Germinal center (tissue), 1 donor: ENCODE results near the gene TTC28.

ENCODE experiments used
- DNase-seq: peaks from one replicate; pipeline ENCODE4 v3.0.0; 2012; ENCODE audit warnings: mixed read lengths, low spot score

The TTC28 gene

GRCh38 chr22:27961680-27962079 lies 718.0 kb downstream of the TTC28 start:
- DNase-seq = no peak

GRCh38 chr22:27961182-27961581 lies 718.5 kb downstream of the TTC28 start:
- DNase-seq = no peak

GRCh38 chr22:27959335-27960090 lies 720.1 kb downstream of the TTC28 start:
- DNase-seq = no peak

GRCh38 chr22:27952779-27953178 lies 726.9 kb downstream of the TTC28 start:
- no peak for DNase-seq

DNA sequence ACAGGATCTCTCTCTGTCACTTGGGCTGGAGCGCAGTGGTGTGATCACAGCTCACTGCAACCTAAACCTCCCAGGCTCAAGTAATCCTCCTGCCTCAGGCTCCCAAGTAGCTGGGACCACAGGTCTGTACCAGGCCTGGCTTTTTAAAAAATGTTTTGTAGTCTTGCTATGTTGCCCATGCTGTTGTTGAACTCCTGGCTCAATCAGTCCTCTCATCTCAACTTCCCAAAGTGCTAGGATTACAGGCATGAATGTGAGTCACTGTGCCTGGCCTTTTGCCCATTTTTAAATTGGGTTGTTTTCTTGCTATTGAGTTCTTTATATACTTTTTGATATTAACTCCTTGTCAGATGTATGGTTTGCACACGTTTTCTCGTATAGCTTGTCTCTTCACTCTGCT lies 727.5 kb downstream of the TTC28 start:
- no peak for DNase-seq

GRCh38 chr22:27949421-27949820 lies 730.2 kb downstream of the TTC28 start:
- no peak for DNase-seq

DNA sequence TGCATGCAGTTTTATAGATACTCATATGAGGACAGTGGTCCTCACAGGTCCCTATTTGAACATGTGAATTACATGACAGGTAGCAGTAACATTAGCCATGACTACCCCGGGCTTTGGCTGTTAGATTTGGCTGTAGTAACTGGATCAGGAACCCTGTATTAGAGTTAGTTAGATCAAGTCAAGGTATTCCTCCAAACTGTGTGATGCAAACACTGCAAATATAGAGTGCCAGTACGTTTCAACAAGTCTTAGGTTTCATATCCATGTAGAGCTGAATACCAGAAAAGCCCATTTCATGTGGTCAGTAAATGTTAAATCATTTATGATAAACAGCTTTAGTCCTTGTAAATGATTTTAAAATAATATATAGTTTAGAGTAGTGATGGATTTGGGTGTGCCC lies 731.1 kb downstream of the TTC28 start:
- no peak for DNase-seq

DNA sequence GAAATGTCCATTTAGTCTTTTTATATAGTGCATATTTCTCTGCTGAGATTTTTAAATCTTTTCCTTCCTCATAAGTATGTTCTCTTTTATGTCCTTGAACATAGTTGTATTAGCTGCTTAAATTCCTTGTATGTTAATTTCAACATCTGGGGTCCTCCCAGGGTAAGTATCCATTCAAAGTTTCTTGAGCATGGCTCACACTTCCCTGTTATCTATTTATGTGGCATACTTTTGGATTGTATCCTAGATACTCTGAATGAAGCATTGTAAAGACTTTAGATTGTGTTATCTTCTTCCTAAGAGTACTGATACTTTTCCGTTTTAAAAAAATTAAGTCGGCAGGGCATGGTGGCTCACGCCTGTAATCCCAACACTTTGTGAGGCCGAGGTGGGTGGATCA lies 732.2 kb downstream of the TTC28 start:
- no peak for DNase-seq

GRCh38 chr22:27941143-27941542 lies 738.5 kb downstream of the TTC28 start:
- DNase-seq = no peak

- no peak for DNase-seq
Observed at GRCh38 chr22:27937453-27937852, 742.2 kb downstream of the TTC28 start.

GRCh38 chr22:27935897-27936296 lies 743.7 kb downstream of the TTC28 start:
- DNase-seq = no peak

DNA sequence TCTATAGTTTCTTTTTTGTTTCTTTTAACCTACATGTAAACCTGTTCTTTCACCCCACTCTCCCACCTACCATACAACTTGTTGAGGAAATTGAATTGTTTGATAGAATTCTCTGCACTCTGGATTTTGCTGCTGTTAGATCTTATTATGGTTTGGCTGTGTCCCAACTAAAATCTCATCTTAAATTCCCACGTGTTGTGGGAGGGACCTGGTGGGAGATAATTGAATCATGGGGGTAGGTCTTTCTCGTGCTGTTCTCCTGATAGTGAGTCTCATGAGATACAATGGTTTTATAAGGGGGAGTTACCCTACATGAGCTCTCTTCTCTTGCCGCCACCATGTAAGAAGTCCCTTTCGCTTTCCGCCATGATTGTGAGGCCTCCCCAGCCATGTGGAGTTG lies 745.6 kb downstream of the TTC28 start:
- no peak for DNase-seq

- no peak for DNase-seq
Observed at GRCh38 chr22:27933186-27933983, 746.3 kb downstream of the TTC28 start.

DNA sequence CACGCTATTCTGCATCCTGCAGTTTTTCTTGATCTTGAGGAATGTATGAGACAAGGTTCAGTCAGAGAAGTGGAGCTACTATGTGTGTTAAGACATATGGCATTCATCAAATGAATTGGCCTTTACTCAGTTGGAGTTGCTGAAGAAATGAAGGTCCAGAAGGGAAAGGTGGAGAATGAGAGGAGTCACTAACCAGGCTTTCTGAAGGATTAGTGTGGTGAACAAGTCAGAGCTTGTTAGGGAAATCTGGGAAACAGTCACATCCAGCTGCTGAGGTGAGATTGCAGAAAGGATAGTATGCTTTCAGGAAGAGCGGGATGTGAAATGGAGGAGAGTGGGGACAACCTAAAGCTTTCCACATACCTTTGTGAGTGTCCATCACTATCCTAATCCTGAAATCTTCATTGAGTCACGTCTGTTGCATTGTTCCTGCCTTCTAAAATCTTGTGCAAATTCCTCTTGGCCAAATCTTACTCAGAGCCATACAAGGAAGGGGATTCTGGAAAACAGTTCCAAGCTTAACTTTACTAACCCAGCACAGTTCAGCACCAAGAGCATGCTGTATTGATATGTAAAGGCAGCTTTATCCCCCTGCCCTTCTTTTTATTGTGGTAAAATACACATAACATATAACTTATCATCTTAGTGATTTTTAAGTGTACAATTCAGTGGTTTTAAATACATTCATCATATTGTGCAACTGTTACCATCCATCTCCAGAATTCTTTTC lies 749.1 kb downstream of the TTC28 start:
- no peak for DNase-seq
